LNCaP clone FGC (cell line): ENCODE results near the gene CPB2.

Source experiments
- DNase-seq: peaks from one replicate; pipeline ENCODE4 v3.0.0-alpha.2; 2011; ENCODE audit warnings: low read depth
- H3K4me3 ChIP-seq: 2 replicates; pipeline ENCODE4 v1.5.1; 2011; ENCODE audit warnings: mild to moderate bottlenecking, low read depth, low read length, control low read depth
- TF ChIP-seq, protein P1 (sequence below): IDR thresholded peaks from 2 replicates; pipeline ENCODE4 v1.5.1; 2012; ENCODE audit warnings: mild to moderate bottlenecking; ENCODE audit not compliant: control insufficient read depth, insufficient read depth; ENCODE audit errors: extremely low read depth

Gene CPB2

DNA sequence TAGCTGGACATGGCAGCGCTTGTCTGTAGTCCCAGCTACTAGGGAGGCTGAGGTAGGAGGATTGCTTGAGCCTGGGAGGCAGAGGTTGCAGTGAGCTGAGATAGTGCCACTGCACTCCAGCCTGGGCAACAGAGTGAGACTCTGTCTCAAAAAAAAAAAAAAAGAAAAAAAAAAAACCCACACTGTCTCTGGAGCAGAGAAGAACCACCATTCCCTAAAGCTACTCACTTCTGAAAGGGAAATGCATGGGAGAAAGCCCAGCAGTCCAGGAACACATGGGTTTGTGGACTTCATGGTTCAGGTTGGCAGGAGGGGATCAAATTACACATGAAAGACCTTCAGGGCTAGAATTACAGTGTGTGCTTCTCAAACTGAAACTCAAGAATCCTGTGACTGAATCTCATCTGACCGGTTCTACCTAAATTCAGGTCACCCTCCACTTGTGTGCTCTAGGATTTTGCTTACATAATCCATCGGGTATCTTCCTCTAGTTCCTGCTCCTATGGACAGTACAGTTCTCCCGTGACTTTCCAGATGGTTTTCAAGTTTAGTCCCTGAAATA is 30.2 kb upstream of the CPB2 start:
- DNase-seq = peak; percentile 99

DNA sequence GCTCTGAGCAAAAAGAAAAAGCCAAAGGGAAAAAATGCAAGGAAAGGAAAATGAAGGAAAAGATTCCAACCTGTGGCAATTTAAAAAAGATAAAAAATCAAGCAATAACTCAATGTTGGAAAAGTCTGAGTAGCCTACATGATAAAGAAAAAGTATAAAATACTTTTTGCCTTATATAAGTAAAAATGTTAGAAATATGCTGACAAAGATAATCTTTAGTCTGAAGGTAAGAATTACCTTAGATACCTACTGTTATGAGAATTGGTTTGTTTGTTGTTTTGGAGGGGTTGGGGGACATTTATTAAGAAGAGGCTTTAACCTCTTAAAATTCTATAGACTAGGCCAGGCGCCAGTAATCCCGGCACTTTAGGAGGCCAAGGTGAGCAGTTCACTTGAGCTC is 29.7 kb upstream of the CPB2 start:
- TF ChIP-seq, protein P1, sequence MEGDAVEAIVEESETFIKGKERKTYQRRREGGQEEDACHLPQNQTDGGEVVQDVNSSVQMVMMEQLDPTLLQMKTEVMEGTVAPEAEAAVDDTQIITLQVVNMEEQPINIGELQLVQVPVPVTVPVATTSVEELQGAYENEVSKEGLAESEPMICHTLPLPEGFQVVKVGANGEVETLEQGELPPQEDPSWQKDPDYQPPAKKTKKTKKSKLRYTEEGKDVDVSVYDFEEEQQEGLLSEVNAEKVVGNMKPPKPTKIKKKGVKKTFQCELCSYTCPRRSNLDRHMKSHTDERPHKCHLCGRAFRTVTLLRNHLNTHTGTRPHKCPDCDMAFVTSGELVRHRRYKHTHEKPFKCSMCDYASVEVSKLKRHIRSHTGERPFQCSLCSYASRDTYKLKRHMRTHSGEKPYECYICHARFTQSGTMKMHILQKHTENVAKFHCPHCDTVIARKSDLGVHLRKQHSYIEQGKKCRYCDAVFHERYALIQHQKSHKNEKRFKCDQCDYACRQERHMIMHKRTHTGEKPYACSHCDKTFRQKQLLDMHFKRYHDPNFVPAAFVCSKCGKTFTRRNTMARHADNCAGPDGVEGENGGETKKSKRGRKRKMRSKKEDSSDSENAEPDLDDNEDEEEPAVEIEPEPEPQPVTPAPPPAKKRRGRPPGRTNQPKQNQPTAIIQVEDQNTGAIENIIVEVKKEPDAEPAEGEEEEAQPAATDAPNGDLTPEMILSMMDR = no peak
- H3K4me3 ChIP-seq = peak overlapping the region; percentile 17; the same call in 1 of the 2 replicates
- no peak for DNase-seq

More for the DNA sequence above, 30.2 kb upstream of the CPB2 start:
- TF ChIP-seq, protein P1 = no peak
- H3K4me3 ChIP-seq = peak overlapping the region; percentile 17; the same call in 1 of the 2 replicates

DNA sequence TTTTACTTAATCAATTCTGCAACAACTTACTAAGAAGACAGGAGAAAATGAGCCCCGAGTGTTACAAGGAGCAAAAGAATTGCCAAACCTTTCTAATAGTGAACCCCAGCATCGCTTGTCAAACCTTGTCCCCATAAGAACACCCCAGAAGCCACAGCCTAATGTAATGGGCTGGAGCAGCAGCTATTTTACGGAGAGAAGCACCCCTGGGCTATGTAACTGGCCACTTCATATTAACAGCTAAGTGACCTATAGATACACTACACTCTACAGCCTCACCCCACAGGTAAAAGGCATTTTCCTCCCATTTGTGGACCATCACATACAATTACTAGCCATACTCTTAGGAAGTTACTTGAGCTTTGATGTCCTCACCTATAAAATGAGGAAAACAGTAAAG is 27.3 kb upstream of the CPB2 start:
- TF ChIP-seq, protein P1 = no peak
- DNase-seq = no peak
- H3K4me3 ChIP-seq = no peak overlapping the region

DNA sequence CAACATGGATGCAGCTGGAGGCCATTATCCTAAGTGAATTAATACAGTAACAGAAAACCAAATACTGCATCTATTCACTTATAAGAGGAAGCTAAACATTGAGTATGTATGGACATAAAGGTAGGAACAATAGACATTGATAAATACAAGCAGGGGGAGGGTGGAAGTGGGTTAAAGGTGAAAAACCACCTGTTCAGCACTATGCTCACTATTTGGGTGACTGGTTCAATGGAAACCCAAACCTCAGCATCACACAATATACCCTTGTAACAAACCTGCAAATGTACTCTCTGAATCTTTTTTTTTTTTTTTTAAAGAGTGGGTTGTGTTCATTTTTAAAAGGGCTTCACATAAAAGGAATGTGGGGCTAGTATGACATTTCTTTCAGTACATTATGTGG is 26.9 kb upstream of the CPB2 start:
- TF ChIP-seq, protein P1 = no peak
- no peak for DNase-seq
- no peak overlapping the region for H3K4me3 ChIP-seq

DNA sequence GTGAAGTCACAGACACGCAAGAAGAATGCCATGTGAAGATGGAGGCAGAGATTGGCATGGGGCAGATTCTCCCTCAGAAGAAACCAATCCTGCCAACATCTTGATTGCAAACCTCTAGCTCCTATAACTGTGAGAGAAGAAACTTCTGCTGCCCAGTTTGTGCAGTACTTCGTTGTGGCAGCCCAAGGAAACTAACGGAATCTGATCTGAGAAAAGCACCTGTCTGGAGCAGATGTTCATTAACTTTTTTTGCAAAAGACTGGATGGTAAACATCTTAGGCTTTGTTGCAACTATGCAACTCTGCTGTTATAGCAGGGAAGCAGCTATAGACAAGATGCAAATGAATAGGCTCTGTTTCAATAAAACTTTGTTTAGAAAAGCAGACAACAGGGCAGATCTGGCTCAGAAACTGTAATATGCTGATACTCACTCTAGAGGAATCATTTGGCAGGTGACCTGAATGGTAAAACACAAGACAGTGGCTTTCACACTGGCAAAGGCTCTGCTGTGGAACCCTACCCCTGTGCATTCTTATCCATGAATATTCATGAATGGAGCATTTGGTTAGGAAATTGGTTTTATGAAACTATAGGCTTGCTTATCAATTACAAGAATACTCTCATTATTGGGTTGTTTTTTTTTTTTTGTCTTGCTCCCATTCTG is 25.3 kb upstream of the CPB2 start:
- DNase-seq = no peak
- no peak overlapping the region for H3K4me3 ChIP-seq
- TF ChIP-seq, protein P1 = no peak

DNA sequence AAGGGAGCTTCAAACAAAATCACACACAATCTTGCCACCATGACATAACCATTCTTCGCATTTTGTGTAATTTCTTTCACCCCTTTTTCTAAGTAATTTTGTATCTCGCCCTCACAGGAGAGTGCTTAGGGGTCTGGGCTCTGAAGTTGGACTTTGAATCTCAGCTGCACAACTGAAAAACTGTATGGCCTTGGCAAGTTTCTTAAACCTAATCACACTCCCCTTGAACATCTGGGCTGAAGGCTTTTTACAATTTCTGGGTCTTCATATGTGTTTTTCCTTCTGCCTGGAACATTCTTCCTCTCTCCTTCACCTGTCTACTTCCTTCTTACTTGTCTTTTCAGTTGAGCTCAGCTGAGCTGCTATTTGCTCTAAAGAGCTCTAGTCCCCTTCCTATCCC is 24.3 kb upstream of the CPB2 start:
- TF ChIP-seq, protein P1 = no peak
- H3K4me3 ChIP-seq = no peak overlapping the region
- DNase-seq = no peak
